Caco-2 (cell line): Measurements from ENCODE around the gene MFSD1. TPM values are rescaled to one million over a fixed set of nuclear protein-coding genes. Genes with fewer than 3 reads are reported as not detected.

Experiments
- BruUV-seq: library from RNA; stranded (reverse); fragments of 400-500 nt; replicated peaks from 2 replicates; lab custom pipeline; 2021; lab: Mats Ljungman, UMichigan
- CTCF ChIA-PET: fragments of 300-600 bp; sonication (Branson Sonifier 250); formaldehyde crosslinking; loops from one replicate; lab custom pipeline; 2022; ENCODE audit warnings: antibody characterized with exemption; lab: Charles Lee
- POLR2A ChIA-PET: fragments of 300-600 bp; sonication (Branson Sonifier 250); formaldehyde crosslinking; loops from one replicate; lab custom pipeline; 2022; ENCODE audit warnings: antibody characterized with exemption; lab: Charles Lee
- DNase-seq, 2 experiments: peaks; one replicate each; pipeline versions ENCODE4 v3.0.0 to v3.0.0-alpha.2; 2020 to 2022
- H3K27me3 ChIP-seq: replicated peaks from 2 replicates; pipeline ENCODE4 v1.6.0; 2011; ENCODE audit warnings: low read length; ENCODE audit not compliant: control insufficient read depth, insufficient read depth
- H3K36me3 ChIP-seq: 2 replicates; pipeline ENCODE4 v1.5.1; 2011; ENCODE audit warnings: low read length; ENCODE audit not compliant: control insufficient read depth, insufficient read depth
- H3K4me1 ChIP-seq: fragments of 250-450 bp; sonication (Bioruptor Pico); 2 replicates; pipeline ENCODE4 v1.5.1; 2020; ENCODE audit warnings: mild to moderate bottlenecking
- H3K4me3 ChIP-seq: 2 replicates; pipeline ENCODE4 v1.5.1; 2011; ENCODE audit warnings: low read depth, mild to moderate bottlenecking, control low read depth, low read length
- H3K9me3 ChIP-seq: fragments of 250-450 bp; sonication (Bioruptor Pico); 2 replicates; pipeline ENCODE4 v1.5.1; 2020; ENCODE audit warnings: mild to moderate bottlenecking, moderate library complexity
- H3K27ac Mint-ChIP-seq: one replicate; pipeline ENCODE4 v1.8.0; 2022; ENCODE audit warnings: mixed read lengths; ENCODE audit not compliant: unreplicated experiment
- H3K27me3 Mint-ChIP-seq: one replicate; pipeline ENCODE4 v1.8.0; 2022; ENCODE audit warnings: mixed read lengths; ENCODE audit not compliant: insufficient read depth, unreplicated experiment
- H3K36me3 Mint-ChIP-seq: one replicate; pipeline ENCODE4 v1.8.0; 2022; ENCODE audit warnings: mild to moderate bottlenecking, mixed read lengths; ENCODE audit not compliant: insufficient read depth, unreplicated experiment
- H3K4me1 Mint-ChIP-seq: one replicate; pipeline ENCODE4 v1.8.0; 2022; ENCODE audit warnings: low read depth, mixed read lengths; ENCODE audit not compliant: unreplicated experiment
- H3K4me3 Mint-ChIP-seq: one replicate; pipeline ENCODE4 v1.8.0; 2022; ENCODE audit warnings: mild to moderate bottlenecking, moderate library complexity, mixed read lengths; ENCODE audit not compliant: unreplicated experiment
- H3K9me3 Mint-ChIP-seq: one replicate; pipeline ENCODE4 v1.8.0; 2022; ENCODE audit warnings: mixed read lengths; ENCODE audit not compliant: unreplicated experiment
- intact Hi-C: fragments of 100-400 bp; cut with micrococcal nuclease; formaldehyde crosslinking; loops from one replicate; pipeline ENCODE4 v1.10.0; 2022; ENCODE audit not compliant: unreplicated experiment
- total RNA-seq: library from RNA; stranded (reverse); gene quantifications from 2 replicates; pipeline ENCODE4 v1.2.3, GENCODE V29; 2022
- TF ChIP-seq, protein P1 (sequence below), 2 experiments: fragments of 200-600 bp in 1 of 2; IDR thresholded peaks; 1 replicate in 1 of 2; 2 replicates in 1 of 2; pipeline versions ENCODE4 v1.5.1 to v1.8.0; 2011 to 2022; ENCODE audit warnings: antibody characterized with exemption in 1 of 2, control low read depth in 1 of 2, inconsistent platforms in 1 of 2, low read depth in 1 of 2, low read length in 1 of 2, mild to moderate bottlenecking in 1 of 2, moderate library complexity in 1 of 2; ENCODE audit not compliant: insufficient read depth in 1 of 2, severe bottlenecking in 1 of 2, unreplicated experiment in 1 of 2

Gene MFSD1
- total RNA-seq, 1 experiment from 2014 or later: 16.9 TPM

- no peaks in the 10 kb centered on the region for H3K9me3 Mint-ChIP-seq
Observed at GRCh38 chr3:158863247-158863646, 61.4 kb downstream of the MFSD1 start.

GRCh38 chr3:158864492-158864891 is 62.6 kb downstream of the MFSD1 start:
- H3K9me3 ChIP-seq: no peaks in the 10 kb centered on the region
- no peaks in the 10 kb centered on the region for H3K27me3 ChIP-seq
- POLR2A ChIA-PET: no interaction called here
- no peaks in the 10 kb centered on the region for H3K36me3 Mint-ChIP-seq
- CTCF ChIA-PET: no interaction called here
- no peaks in the 10 kb centered on the region for H3K4me1 Mint-ChIP-seq
- H3K4me3 ChIP-seq: no peak overlapping the region
- DNase-seq: no peak
- H3K4me1 ChIP-seq: no peaks in the 10 kb centered on the region
- H3K9me3 Mint-ChIP-seq: no peaks in the 10 kb centered on the region
- no peak overlapping the region for H3K27ac Mint-ChIP-seq
- intact Hi-C loops: no loop called here
- peaks cover 4% of the 10 kb centered on the region for H3K27me3 Mint-ChIP-seq
- H3K4me3 Mint-ChIP-seq: no peak overlapping the region
- no peaks in the 10 kb centered on the region for H3K36me3 ChIP-seq
- no TSS peak for BruUV-seq
- TF ChIP-seq, protein P1, sequence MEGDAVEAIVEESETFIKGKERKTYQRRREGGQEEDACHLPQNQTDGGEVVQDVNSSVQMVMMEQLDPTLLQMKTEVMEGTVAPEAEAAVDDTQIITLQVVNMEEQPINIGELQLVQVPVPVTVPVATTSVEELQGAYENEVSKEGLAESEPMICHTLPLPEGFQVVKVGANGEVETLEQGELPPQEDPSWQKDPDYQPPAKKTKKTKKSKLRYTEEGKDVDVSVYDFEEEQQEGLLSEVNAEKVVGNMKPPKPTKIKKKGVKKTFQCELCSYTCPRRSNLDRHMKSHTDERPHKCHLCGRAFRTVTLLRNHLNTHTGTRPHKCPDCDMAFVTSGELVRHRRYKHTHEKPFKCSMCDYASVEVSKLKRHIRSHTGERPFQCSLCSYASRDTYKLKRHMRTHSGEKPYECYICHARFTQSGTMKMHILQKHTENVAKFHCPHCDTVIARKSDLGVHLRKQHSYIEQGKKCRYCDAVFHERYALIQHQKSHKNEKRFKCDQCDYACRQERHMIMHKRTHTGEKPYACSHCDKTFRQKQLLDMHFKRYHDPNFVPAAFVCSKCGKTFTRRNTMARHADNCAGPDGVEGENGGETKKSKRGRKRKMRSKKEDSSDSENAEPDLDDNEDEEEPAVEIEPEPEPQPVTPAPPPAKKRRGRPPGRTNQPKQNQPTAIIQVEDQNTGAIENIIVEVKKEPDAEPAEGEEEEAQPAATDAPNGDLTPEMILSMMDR (IDR thresholded peaks at IDR 0.05; ENCODE audit: insufficient read depth in 1 of 2, low read depth in 1 of 2, low read length in 1 of 2, severe bottlenecking in 1 of 2, unreplicated experiment in 1 of 2): no peak

More at GRCh38 chr3:158863247-158863646, 61.4 kb downstream of the MFSD1 start:
- Mint-ChIP-seq H3K4me1 (no peaks in the 10 kb centered on the region), H3K27me3 (no peaks in the 10 kb centered on the region), H3K36me3 (no peaks in the 10 kb centered on the region), H3K4me3 (no peak overlapping the region), H3K27ac (no peak overlapping the region)
- Histone ChIP-seq H3K4me1 (no peaks in the 10 kb centered on the region), H3K9me3 (no peaks in the 10 kb centered on the region), H3K27me3 (no peaks in the 10 kb centered on the region), H3K36me3 (no peaks in the 10 kb centered on the region), H3K4me3 (no peak overlapping the region)
- POLR2A ChIA-PET: no interaction called here
- CTCF ChIA-PET: no interaction called here
- TF ChIP-seq, protein P1 (IDR thresholded peaks at IDR 0.05; ENCODE audit: insufficient read depth in 1 of 2, low read depth in 1 of 2, low read length in 1 of 2, severe bottlenecking in 1 of 2, unreplicated experiment in 1 of 2): no peak
- intact Hi-C loops: no loop called here
- no TSS peak for BruUV-seq
- no peak for DNase-seq

DNA sequence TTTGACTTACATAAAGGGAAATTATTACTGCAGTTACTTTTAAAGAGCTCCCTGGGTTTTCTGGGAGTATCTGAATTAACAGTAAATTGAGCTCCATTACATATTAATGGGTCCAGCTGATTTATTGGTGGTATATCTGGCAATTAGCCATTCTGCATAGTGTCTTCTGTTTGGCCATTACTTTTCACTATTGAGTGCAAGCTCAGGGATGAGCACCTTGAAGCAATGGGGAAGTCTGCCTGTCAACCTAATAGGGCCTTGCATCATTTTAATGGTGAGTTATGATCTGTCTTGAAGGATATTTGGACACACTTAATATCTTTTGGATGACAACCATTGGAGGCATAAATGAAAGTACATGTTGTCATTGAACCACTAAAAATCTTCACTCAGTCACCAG is 73.8 kb downstream of the MFSD1 start:
- Mint-ChIP-seq H3K4me3 (no peak overlapping the region), H3K27me3 (peaks cover 26% of the 10 kb centered on the region), H3K4me1 (no peaks in the 10 kb centered on the region), H3K27ac (no peak overlapping the region), H3K36me3 (no peaks in the 10 kb centered on the region), H3K9me3 (no peaks in the 10 kb centered on the region)
- Histone ChIP-seq H3K36me3 (no peaks in the 10 kb centered on the region), H3K4me1 (no peaks in the 10 kb centered on the region), H3K4me3 (no peak overlapping the region), H3K9me3 (no peaks in the 10 kb centered on the region), H3K27me3 (no peaks in the 10 kb centered on the region)
- ChIA-PET CTCF (no interaction called here), POLR2A (no interaction called here)
- TF ChIP-seq, protein P1 (IDR thresholded peaks at IDR 0.05; ENCODE audit: insufficient read depth in 1 of 2, low read depth in 1 of 2, low read length in 1 of 2, severe bottlenecking in 1 of 2, unreplicated experiment in 1 of 2): no peak
- intact Hi-C loops: no loop called here
- no TSS peak for BruUV-seq
- DNase-seq: no peak

Other genes with a start within 250 kb of the MFSD1 start
- gene MLF1, start 230.9 kb upstream of the MFSD1 start, total RNA-seq: not detected in 2 replicates
- 52.4 and 58.2 TPM in 2 replicates for gene GFM1, start 157.5 kb upstream of the MFSD1 start, total RNA-seq
- gene LXN, start 129.4 kb upstream of the MFSD1 start, total RNA-seq: not detected in 2 replicates
- gene RARRES1, start 69.6 kb upstream of the MFSD1 start, total RNA-seq: 7.6 and 9.0 TPM in 2 replicates